CD14-positive monocyte (primary cell): Measurements from ENCODE around the gene MOB3B. TPM values are rescaled to one million over a fixed set of nuclear protein-coding genes. Genes with fewer than 3 reads are reported as not detected.

Source experiments
- DNase-seq, 3 donors: peaks; one replicate each; pipeline ENCODE4 v3.0.0-alpha.2; 2011 to 2022
- H2AFZ ChIP-seq: 2 replicates; pipeline ENCODE4 v1.6.0; 2012; ENCODE audit warnings: mild to moderate bottlenecking, low read depth, low read length, inconsistent platforms; ENCODE audit not compliant: insufficient read depth, poor library complexity, severe bottlenecking
- H3K27ac ChIP-seq, 2 donors: 1 replicate in 1 of 2; 2 replicates in 1 of 2; pipeline ENCODE4 v1.5.1; 2012 to 2013; ENCODE audit warnings: low read length in 2 of 2, control low read depth in 1 of 2, inconsistent platforms in 1 of 2, low read depth in 1 of 2, mild to moderate bottlenecking in 1 of 2
- H3K27me3 ChIP-seq, 2 donors: one replicate each; pipeline versions ENCODE4 v1.6.0 to v1.6.1; 2011 to 2013; ENCODE audit warnings: low read length in 2 of 2; ENCODE audit not compliant: control insufficient read depth in 2 of 2, insufficient read depth in 2 of 2
- H3K36me3 ChIP-seq, 2 donors: replicated peaks in 1 of 2; 1 replicate in 1 of 2; 2 replicates in 1 of 2; pipeline versions ENCODE4 v1.5.1 to v1.6.1; 2012 to 2013; ENCODE audit warnings: low read length in 2 of 2, control low read depth in 1 of 2, inconsistent platforms in 1 of 2, mild to moderate bottlenecking in 1 of 2; ENCODE audit not compliant: insufficient read depth in 2 of 2, control insufficient read depth in 1 of 2
- H3K4me1 ChIP-seq, 2 donors: 1 replicate in 1 of 2; 2 replicates in 1 of 2; pipeline versions ENCODE4 v1.5.1 to v1.6.1; 2012 to 2013; ENCODE audit warnings: low read length in 2 of 2, control low read depth in 1 of 2, inconsistent platforms in 1 of 2, mild to moderate bottlenecking in 1 of 2, moderate library complexity in 1 of 2; ENCODE audit not compliant: insufficient read depth in 2 of 2, control insufficient read depth in 1 of 2
- H3K4me2 ChIP-seq: replicated peaks from 2 replicates; pipeline ENCODE3; 2012; ENCODE audit warnings: low read length, moderate library complexity, mild to moderate bottlenecking; ENCODE audit not compliant: poor library complexity, severe bottlenecking; ENCODE audit errors: extremely low read depth
- H3K4me3 ChIP-seq, 3 experiments: fragments of 200-600 bp in 1 of 3; sonication (generic) in 1 of 3; replicated peaks in 1 of 3; 1 replicate in 2 of 3; 2 replicates in 1 of 3; pipeline ENCODE4 v1.5.1; 2011 to 2013; ENCODE audit warnings: low read length in 3 of 3, mild to moderate bottlenecking in 3 of 3, control low read depth in 2 of 3, low read depth in 2 of 3, inconsistent platforms in 1 of 3, moderate library complexity in 1 of 3
- H3K79me2 ChIP-seq: 2 replicates; pipeline ENCODE4 v1.6.0; 2012; ENCODE audit warnings: mild to moderate bottlenecking, control low read depth, inconsistent platforms, low read length, moderate library complexity; ENCODE audit not compliant: insufficient read depth
- H3K9ac ChIP-seq: 2 replicates; pipeline ENCODE4 v1.6.0; 2017; ENCODE audit warnings: low read length, mild to moderate bottlenecking; ENCODE audit not compliant: insufficient read depth, poor library complexity, severe bottlenecking
- H3K9me3 ChIP-seq, 2 donors: replicated peaks in 1 of 2; 1 replicate in 1 of 2; 2 replicates in 1 of 2; pipeline versions ENCODE4 v1.5.1 to v1.6.1; 2012 to 2013; ENCODE audit warnings: low read length in 2 of 2, control low read depth in 1 of 2; ENCODE audit not compliant: control insufficient read depth in 1 of 2, insufficient read depth in 1 of 2
- H4K20me1 ChIP-seq: 2 replicates; pipeline ENCODE4 v1.6.0; 2012; ENCODE audit warnings: mild to moderate bottlenecking, low read length, control low read depth, moderate library complexity; ENCODE audit not compliant: insufficient read depth
- H3K27ac Mint-ChIP-seq, 7 donors: one replicate each; pipeline ENCODE4 v1.8.0; 2020; ENCODE audit warnings: mild to moderate bottlenecking in 7 of 7, mixed read lengths in 7 of 7, moderate library complexity in 6 of 7, inconsistent platforms in 2 of 7
- H3K27me3 Mint-ChIP-seq, 3 donors: one replicate each; pipeline ENCODE4 v1.8.0; 2021 to 2022; ENCODE audit warnings: low read depth in 3 of 3, mild to moderate bottlenecking in 3 of 3, mixed read lengths in 3 of 3, moderate library complexity in 3 of 3, inconsistent platforms in 1 of 3
- H3K36me3 Mint-ChIP-seq, 2 donors: one replicate each; pipeline ENCODE4 v1.8.0; 2020; ENCODE audit warnings: mixed read lengths in 2 of 2, inconsistent platforms in 1 of 2, mild to moderate bottlenecking in 1 of 2
- H3K4me1 Mint-ChIP-seq: one replicate; pipeline ENCODE4 v1.8.0; 2020; ENCODE audit warnings: mild to moderate bottlenecking, mixed read lengths
- H3K4me3 Mint-ChIP-seq, 2 donors: one replicate each; pipeline ENCODE4 v1.8.0; 2020; ENCODE audit warnings: mild to moderate bottlenecking in 2 of 2, mixed read lengths in 2 of 2, moderate library complexity in 1 of 2
- H3K9me3 Mint-ChIP-seq, 7 donors: one replicate each; pipeline ENCODE4 v1.8.0; 2020 to 2022; ENCODE audit warnings: mixed read lengths in 7 of 7, mild to moderate bottlenecking in 6 of 7, moderate library complexity in 6 of 7, inconsistent platforms in 2 of 7
- CTCF ChIP-seq: fragments of 200-600 bp; IDR thresholded peaks from one replicate; pipeline ENCODE4 v1.8.0; 2022; ENCODE audit warnings: antibody characterized with exemption, mild to moderate bottlenecking
- WGBS: methylation state at CpG from one replicate; pipeline ENCODE4 v1.1.5; 2013; ENCODE audit warnings: missing lambda C conversion rate; ENCODE audit not compliant: insufficient coverage; 5-methylcytosine and 5-hydroxymethylcytosine counted together
- intact Hi-C, 2 donors: fragments of 100-400 bp; cut with micrococcal nuclease; formaldehyde crosslinking; loops; one replicate each; pipeline versions ENCODE4 v1.15.0 to v1.15.1; 2023
- polyA plus RNA-seq, 3 donors: library from polyadenylated mRNA; depleted of rRNA in 1 of 3; unstranded in 2 of 3; stranded (reverse) in 1 of 3; fragments of 300-500 nt in 2 of 3; fragments of >200 nt in 1 of 3; fragmentation: Illumina TruSeq in 2 of 3; gene quantifications; 1 replicate in 2 of 3; 2 replicates in 1 of 3; pipeline ENCODE4 v1.2.3, GENCODE V29; 2012 to 2021

Gene MOB3B
- polyA plus RNA-seq, 3 donors = 1.2 to 2.2 (median 1.4) TPM

- Mint-ChIP-seq H3K27ac (peak overlapping the region in 1 of 7 donors; percentile 21), H3K9me3 (peaks cover 0 to 4% (median 0%) of the 10 kb centered on the region in 7 donors), H3K36me3 (peaks cover 3 to 5% of the 10 kb centered on the region in 2 donors), H3K27me3 (peaks cover 0 to 2% (median 1%) of the 10 kb centered on the region in 3 donors), H3K4me3 (no peak overlapping the region), H3K4me1 (peaks cover 15% of the 10 kb centered on the region)
- no peaks in the 10 kb centered on the region for H3K27me3 ChIP-seq
- H3K4me1 ChIP-seq = peaks cover 0 to 8% of the 10 kb centered on the region in 2 donors
- TF ChIP-seq CTCF = no peak
- no peak overlapping the region for H3K9ac ChIP-seq
- H3K27ac ChIP-seq = no peak overlapping the region
- DNase-seq = no peak
- no peaks in the 10 kb centered on the region for H3K36me3 ChIP-seq
- no peak overlapping the region for H2AFZ ChIP-seq
- no peak overlapping the region for H3K4me2 ChIP-seq
- WGBS = 100% methylated on average over 1 of the region's 1 CpG
- H3K79me2 ChIP-seq = no peaks in the 10 kb centered on the region
- intact Hi-C loops = no loop called here
- no peak overlapping the region for H3K4me3 ChIP-seq
- H4K20me1 ChIP-seq = no peaks in the 10 kb centered on the region
- no peaks in the 10 kb centered on the region for H3K9me3 ChIP-seq
Observed at GRCh38 chr9:27407491-27407890, 122.1 kb downstream of the MOB3B start.

- H3K9me3 ChIP-seq = no peaks in the 10 kb centered on the region
- Mint-ChIP-seq H3K36me3 (peaks cover 3 to 4% of the 10 kb centered on the region in 2 donors), H3K27ac (no peak overlapping the region), H3K9me3 (peaks cover 0 to 4% (median 2%) of the 10 kb centered on the region in 7 donors), H3K4me3 (no peak overlapping the region), H3K27me3 (peaks cover 0 to 1% (median 0%) of the 10 kb centered on the region in 3 donors), H3K4me1 (peaks cover 15% of the 10 kb centered on the region)
- no peaks in the 10 kb centered on the region for H3K27me3 ChIP-seq
- DNase-seq = no peak
- no peak overlapping the region for H3K4me3 ChIP-seq
- no peak overlapping the region for H2AFZ ChIP-seq
- H4K20me1 ChIP-seq = no peaks in the 10 kb centered on the region
- intact Hi-C loops = no loop called here
- no peak for TF ChIP-seq CTCF
- no peaks in the 10 kb centered on the region for H3K36me3 ChIP-seq
- no peak overlapping the region for H3K27ac ChIP-seq
- H3K4me1 ChIP-seq = peaks cover 0 to 8% of the 10 kb centered on the region in 2 donors
- no peak overlapping the region for H3K9ac ChIP-seq
- no peak overlapping the region for H3K4me2 ChIP-seq
- no peaks in the 10 kb centered on the region for H3K79me2 ChIP-seq
Observed at GRCh38 chr9:27404661-27405060, 125.0 kb downstream of the MOB3B start.
